ENCODE measurements around the gene GRIN1. TPM values are rescaled to one million over a fixed set of nuclear protein-coding genes. Genes with fewer than 3 reads are reported as not detected.
A peak's percentile ranks its signal among the peaks of the same experiment; 100 is the strongest.
"Not testable (repeated sequence)": the region's sequence is repeated elsewhere in the genome, so short reads cannot be mapped to it uniquely, and the experiment has no call there.

The GRIN1 gene
- polyA plus RNA-seq, 3 donors, result 0.36 TPM; not detected in 2

- no peak for DNase-seq
Measured at GRCh38 chr9:137128158-137128861, 10.6 kb upstream of the GRIN1 start.

GRCh38 chr9:137128862-137129455, 10.0 kb upstream of the GRIN1 start:
- DNase-seq, result no peak

GRCh38 chr9:137129456-137130175, 9.3 kb upstream of the GRIN1 start:
- DNase-seq, result peak; percentile 86

- DNase-seq, result no peak
Measured at GRCh38 chr9:137130176-137130755, 8.7 kb upstream of the GRIN1 start.

GRCh38 chr9:137134191-137134590, 4.8 kb upstream of the GRIN1 start:
- no peak for DNase-seq

- not testable (repeated sequence) for DNase-seq
Measured at GRCh38 chr9:137135154-137135553, 3.8 kb upstream of the GRIN1 start.

GRCh38 chr9:137136261-137136880, 2.6 kb upstream of the GRIN1 start:
- no peak for DNase-seq

- no peak for DNase-seq
Measured at GRCh38 chr9:137136881-137137607, 1.9 kb upstream of the GRIN1 start.

- DNase-seq, result no peak
Measured at GRCh38 chr9:137138058-137138721, 764 bp upstream of the GRIN1 start.

GRCh38 chr9:137139468-137140150, 655 bp downstream of the GRIN1 start:
- no peak for DNase-seq

- DNase-seq, result no peak
Measured at GRCh38 chr9:137140151-137141012, 1.4 kb downstream of the GRIN1 start.

GRCh38 chr9:137141050-137141810, 2.3 kb downstream of the GRIN1 start:
- no peak for DNase-seq

GRCh38 chr9:137141976-137142936, 3.3 kb downstream of the GRIN1 start:
- DNase-seq, result no peak

- DNase-seq, result no peak
Measured at GRCh38 chr9:137143459-137143858, 4.5 kb downstream of the GRIN1 start.

- no peak for DNase-seq
Measured at GRCh38 chr9:137145731-137146526, 7.0 kb downstream of the GRIN1 start.

- DNase-seq, result no peak
Measured at GRCh38 chr9:137146527-137146918, 7.6 kb downstream of the GRIN1 start.

All from renal pelvis (tissue), 4 donors.